ENCODE results near the gene PGR.

Gene PGR

GRCh38 chr11:101096036-101096704 lies 33.4 kb downstream of the PGR start:
- no peak for ATAC-seq (ENCODE audit: insufficient read depth, low read depth)
- H3K27ac ChIP-seq (ENCODE audit: low read length) = no peak overlapping the region
- no peaks in the 10 kb centered on the region for H3K27me3 ChIP-seq (ENCODE audit: insufficient read depth, low read length, poor library complexity)

DNA sequence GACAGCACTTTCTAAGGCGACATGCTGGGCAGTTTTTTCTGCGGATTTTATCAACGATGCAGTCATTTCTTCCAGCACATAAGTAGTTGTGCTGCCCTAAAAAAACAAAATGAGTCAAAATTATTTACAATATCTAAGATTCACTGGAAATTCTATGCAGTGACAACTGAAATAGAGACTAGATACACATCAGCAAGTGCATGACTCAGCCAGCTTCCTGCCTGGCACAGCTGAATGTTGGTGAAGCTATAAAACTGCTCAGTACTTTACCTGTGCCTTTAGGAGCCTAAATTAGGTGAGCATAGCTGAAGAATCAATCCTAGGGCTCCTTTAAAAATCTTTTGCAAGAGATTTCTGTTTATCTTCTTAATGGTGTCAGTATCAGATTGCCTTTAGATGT lies 37.8 kb downstream of the PGR start:
- Histone ChIP-seq H3K9me3 (ENCODE audit: insufficient read depth, low read length, severe bottlenecking) (no peaks in the 10 kb centered on the region), H3K4me2 (ENCODE audit: insufficient read depth, low read length) (no peak overlapping the region), H4K20me1 (ENCODE audit: insufficient read depth, low read length) (no peaks in the 10 kb centered on the region), H3K4me3 (ENCODE audit: low read depth in 1 of 2, low read length in 2 of 2) (no peak overlapping the region), H3K79me2 (ENCODE audit: insufficient read depth, low read length) (no peaks in the 10 kb centered on the region), H2AFZ (ENCODE audit: low read depth, low read length) (no peak overlapping the region), H3K27me3 (ENCODE audit: insufficient read depth, low read length, poor library complexity) (no peaks in the 10 kb centered on the region), H3K27ac (ENCODE audit: low read length) (no peak overlapping the region), H3K4me1 (ENCODE audit: insufficient read depth, low read length) (no peaks in the 10 kb centered on the region), H3K9ac (ENCODE audit: low read depth, low read length) (no peak overlapping the region), H3K36me3 (ENCODE audit: insufficient read depth, low read length) (no peaks in the 10 kb centered on the region)
- TF ChIP-seq EZH2 (IDR thresholded peaks at IDR 0.05; ENCODE audit: borderline replicate concordance, low read depth, low read length, severe bottlenecking) (no peak), CTCF (IDR thresholded peaks at IDR 0.05; ENCODE audit: borderline replicate concordance, extremely low read depth, low read length, poor library complexity, severe bottlenecking) (no peak)
- no peak for DNase-seq
- no peak for ATAC-seq (ENCODE audit: insufficient read depth, low read depth)

More at GRCh38 chr11:101096036-101096704, 33.4 kb downstream of the PGR start:
- Histone ChIP-seq H3K4me3 (ENCODE audit: low read depth in 1 of 2, low read length in 2 of 2) (no peak overlapping the region), H2AFZ (ENCODE audit: low read depth, low read length) (no peak overlapping the region), H3K4me2 (ENCODE audit: insufficient read depth, low read length) (no peak overlapping the region), H3K36me3 (ENCODE audit: insufficient read depth, low read length) (no peaks in the 10 kb centered on the region), H3K4me1 (ENCODE audit: insufficient read depth, low read length) (no peaks in the 10 kb centered on the region), H4K20me1 (ENCODE audit: insufficient read depth, low read length) (no peaks in the 10 kb centered on the region), H3K9me3 (ENCODE audit: insufficient read depth, low read length, severe bottlenecking) (no peaks in the 10 kb centered on the region), H3K9ac (ENCODE audit: low read depth, low read length) (no peak overlapping the region), H3K79me2 (ENCODE audit: insufficient read depth, low read length) (no peaks in the 10 kb centered on the region)
- TF ChIP-seq CTCF (IDR thresholded peaks at IDR 0.05; ENCODE audit: borderline replicate concordance, extremely low read depth, low read length, poor library complexity, severe bottlenecking) (no peak), EZH2 (IDR thresholded peaks at IDR 0.05; ENCODE audit: borderline replicate concordance, low read depth, low read length, severe bottlenecking) (no peak)
- no peak for DNase-seq

DNA sequence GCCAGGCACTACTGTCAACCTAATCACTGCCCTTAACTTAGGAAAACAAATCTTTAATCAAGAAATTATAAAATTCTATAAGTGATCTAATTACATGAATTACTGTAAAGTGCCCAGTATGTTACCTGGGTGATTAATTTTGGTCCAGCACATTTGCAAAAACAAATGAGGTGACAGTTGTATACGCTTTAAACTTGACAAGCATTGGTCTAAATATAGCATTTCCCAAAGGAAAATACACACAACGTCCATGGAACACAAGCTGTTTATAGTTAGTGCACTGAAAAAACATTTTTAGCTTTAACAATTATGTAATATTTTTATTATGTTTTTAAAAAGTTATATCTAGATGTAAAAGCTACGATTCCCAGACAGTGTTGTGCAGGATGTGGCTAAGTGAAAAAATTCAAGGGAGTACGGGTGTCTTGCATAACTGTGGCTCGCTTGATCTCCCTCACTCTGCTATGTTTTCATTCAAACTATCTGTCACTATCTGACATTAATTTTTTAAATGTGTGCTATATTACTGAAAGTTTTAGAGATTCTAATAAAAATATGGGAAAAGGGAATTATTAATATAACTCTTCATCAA lies 38.8 kb downstream of the PGR start:
- Histone ChIP-seq H2AFZ (ENCODE audit: low read depth, low read length) (no peak overlapping the region), H3K27ac (ENCODE audit: low read length) (no peak overlapping the region), H3K9ac (ENCODE audit: low read depth, low read length) (no peak overlapping the region), H3K36me3 (ENCODE audit: insufficient read depth, low read length) (no peaks in the 10 kb centered on the region), H3K4me3 (ENCODE audit: low read depth in 1 of 2, low read length in 2 of 2) (no peak overlapping the region), H3K79me2 (ENCODE audit: insufficient read depth, low read length) (no peaks in the 10 kb centered on the region), H3K4me2 (ENCODE audit: insufficient read depth, low read length) (no peak overlapping the region), H3K4me1 (ENCODE audit: insufficient read depth, low read length) (no peaks in the 10 kb centered on the region), H4K20me1 (ENCODE audit: insufficient read depth, low read length) (no peaks in the 10 kb centered on the region), H3K9me3 (ENCODE audit: insufficient read depth, low read length, severe bottlenecking) (no peaks in the 10 kb centered on the region), H3K27me3 (ENCODE audit: insufficient read depth, low read length, poor library complexity) (no peaks in the 10 kb centered on the region)
- ATAC-seq (ENCODE audit: insufficient read depth, low read depth) (no peak), DNase-seq (no peak)
- no peak for TF ChIP-seq EZH2 (IDR thresholded peaks at IDR 0.05; ENCODE audit: borderline replicate concordance, low read depth, low read length, severe bottlenecking)
- no peak for TF ChIP-seq CTCF (IDR thresholded peaks at IDR 0.05; ENCODE audit: borderline replicate concordance, extremely low read depth, low read length, poor library complexity, severe bottlenecking)
